K562 treated with DMSO at 1 percent for 48 hours (cell line): ENCODE measurements around the gene TRIP10. TPM values are rescaled to one million over a fixed set of nuclear protein-coding genes. Genes with fewer than 3 reads are reported as not detected.

ENCODE experiments used
- total RNA-seq: library from RNA; unstranded; fragments of 300-600 nt; gene quantifications from 2 replicates; pipeline ENCODE4 v1.2.3, GENCODE V29; 2022; ENCODE audit warnings: low replicate concordance; ENCODE audit errors: extremely low read depth

Gene TRIP10, protein sequence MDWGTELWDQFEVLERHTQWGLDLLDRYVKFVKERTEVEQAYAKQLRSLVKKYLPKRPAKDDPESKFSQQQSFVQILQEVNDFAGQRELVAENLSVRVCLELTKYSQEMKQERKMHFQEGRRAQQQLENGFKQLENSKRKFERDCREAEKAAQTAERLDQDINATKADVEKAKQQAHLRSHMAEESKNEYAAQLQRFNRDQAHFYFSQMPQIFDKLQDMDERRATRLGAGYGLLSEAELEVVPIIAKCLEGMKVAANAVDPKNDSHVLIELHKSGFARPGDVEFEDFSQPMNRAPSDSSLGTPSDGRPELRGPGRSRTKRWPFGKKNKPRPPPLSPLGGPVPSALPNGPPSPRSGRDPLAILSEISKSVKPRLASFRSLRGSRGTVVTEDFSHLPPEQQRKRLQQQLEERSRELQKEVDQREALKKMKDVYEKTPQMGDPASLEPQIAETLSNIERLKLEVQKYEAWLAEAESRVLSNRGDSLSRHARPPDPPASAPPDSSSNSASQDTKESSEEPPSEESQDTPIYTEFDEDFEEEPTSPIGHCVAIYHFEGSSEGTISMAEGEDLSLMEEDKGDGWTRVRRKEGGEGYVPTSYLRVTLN
- not detected in 2 replicates for total RNA-seq

DNA sequence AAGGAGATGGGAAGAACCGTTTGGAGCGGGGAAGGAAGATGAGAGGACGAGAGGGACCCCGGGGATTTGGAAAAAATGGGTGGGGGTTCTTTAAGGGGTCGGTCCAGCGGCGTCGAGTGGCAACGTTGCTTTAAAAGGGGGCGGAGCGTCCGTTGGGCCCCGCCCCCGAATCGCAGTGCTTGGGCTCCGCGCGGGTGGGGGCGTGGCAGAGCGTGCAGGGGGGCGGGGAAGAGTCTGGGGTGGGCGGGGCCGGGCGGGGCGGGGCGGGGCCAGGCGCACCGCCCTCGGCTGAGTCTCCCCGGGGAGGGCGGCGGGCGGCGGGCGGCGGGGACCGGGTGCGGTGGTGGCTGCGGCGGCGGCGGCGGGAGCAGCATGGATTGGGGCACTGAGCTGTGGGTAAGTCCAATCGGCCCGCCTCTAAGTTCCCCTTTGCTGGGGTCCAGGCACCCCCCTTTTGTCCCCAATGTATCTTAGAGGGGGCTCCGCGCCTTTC, at the start of gene TRIP10:
Gene TRIP10, plus strand, starts transcription at position 291 of the 493 bp plus-strand sequence. Its CDS starts 82 bp downstream, at position 373.

DNA sequence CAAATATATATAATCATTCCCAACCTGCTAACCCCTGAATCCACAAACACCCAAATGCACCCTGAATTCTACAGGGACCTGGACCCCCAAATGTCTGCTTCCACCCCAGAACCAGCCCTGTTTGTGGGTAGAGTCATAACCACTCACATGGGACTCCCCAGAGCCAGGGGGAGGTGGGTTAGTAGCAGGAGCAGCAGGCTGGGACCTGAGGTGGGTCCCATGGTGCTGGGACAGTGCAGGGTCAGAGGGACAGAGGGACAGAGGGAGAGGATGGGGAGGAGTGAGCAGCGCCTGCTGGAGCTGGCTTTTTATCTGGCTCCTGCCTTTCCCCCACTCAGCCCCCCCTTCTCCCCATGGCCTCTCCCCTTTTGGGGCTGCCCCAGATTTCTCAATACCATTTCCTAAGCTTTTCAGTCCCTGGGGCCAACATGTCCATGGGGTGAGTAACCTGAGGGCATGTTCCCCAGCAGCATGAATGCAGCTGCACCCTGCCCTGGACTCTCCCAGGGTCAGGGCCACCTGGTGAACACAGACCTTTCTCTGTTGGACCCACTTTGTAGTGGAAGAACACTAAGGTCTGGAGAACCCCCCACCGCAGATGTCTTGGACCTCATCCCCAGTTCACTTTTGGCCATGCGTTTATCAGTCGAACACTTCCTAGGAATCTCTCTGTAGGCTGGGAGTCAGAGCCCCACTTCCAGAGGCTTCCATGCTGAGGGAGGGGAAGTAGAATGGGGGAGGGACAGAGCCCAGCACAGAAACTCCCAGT, 18.9 kb upstream of the TRIP10 start, which contains the start of gene C3:
Gene C3, minus strand, starts transcription at position 282 of the 769 bp plus-strand sequence. Its CDS starts 61 bp downstream, at position 221.

DNA sequence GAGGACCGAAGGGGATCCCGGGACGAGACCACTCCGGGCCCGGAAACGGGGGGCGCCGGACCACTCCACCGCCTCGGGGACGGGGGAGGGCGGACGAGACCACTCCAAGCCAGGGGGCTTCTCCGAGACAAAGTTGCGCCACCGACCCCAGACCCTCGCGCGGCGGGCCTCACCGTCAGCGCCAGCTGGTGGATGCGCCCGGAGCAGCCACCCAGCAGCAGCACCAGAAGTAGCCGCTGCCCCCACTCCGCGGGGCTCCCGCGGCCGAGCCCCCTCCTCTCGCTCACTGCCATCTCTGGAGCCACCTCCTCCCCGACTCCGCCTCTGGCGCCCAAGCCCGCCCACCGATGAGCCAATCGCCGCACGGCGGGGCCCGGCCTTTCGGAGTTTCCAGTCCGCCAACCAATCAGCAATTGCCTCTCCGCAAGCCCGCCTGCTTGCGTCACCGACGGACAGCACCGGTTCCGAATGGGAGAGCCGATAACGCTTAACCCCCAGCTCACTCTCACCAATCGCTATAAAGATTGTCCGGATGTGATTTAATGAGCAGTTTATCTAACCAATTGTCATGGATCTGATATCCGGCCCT, 2.1 kb upstream of the TRIP10 start, which contains the start of gene GPR108:
Gene GPR108, minus strand, starts transcription at position 297 of the 589 bp plus-strand sequence. Its CDS starts 4 bp downstream, at position 293.

DNA sequence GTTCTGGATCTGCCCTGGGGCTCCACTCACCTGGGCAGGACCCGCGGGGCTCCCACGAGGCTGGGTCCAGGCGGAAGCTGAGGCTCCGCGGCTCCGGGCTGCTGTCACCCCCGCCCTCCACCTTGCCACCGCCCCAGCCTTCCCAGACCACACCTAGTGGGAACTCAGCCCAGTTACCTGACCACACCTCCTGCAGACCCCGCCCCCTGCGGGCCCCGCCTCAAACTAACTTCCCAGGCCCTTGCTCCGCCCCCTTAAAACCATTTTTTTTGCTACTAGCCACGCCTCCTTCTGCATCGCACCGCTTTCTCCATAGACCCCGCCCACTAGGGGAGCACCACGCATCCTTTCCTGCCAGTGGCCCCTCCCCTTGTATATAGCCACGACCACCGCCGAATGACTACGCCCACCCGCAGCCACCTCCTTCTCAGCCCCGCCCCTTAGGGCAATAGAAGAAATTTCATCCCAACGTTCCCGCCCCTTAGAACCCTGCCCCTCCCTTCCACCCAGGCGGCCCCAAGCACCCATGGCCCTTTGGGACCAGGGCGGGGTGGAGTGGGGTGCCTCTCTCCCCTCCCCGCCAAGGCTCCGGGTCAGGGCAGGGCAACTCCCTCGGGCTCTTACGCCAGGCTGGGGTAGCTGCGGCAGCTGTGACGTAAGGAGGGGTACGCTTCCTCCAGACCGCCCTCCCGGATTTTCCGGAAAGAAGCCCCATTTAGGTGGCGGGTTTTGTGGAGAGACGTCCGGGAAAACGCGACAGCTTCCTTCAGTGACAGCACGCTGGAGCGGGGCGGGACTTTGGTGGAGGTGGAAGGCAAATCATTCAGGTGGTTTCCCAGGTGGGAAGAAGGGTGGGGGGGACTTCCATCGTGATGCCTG, 28.1 kb downstream of the TRIP10 start, which contains the start of gene SH2D3A:
Gene SH2D3A, minus strand, starts transcription at position 79 of the 879 bp plus-strand sequence. CDS start 3,687 bp downstream, outside the sequence.

DNA sequence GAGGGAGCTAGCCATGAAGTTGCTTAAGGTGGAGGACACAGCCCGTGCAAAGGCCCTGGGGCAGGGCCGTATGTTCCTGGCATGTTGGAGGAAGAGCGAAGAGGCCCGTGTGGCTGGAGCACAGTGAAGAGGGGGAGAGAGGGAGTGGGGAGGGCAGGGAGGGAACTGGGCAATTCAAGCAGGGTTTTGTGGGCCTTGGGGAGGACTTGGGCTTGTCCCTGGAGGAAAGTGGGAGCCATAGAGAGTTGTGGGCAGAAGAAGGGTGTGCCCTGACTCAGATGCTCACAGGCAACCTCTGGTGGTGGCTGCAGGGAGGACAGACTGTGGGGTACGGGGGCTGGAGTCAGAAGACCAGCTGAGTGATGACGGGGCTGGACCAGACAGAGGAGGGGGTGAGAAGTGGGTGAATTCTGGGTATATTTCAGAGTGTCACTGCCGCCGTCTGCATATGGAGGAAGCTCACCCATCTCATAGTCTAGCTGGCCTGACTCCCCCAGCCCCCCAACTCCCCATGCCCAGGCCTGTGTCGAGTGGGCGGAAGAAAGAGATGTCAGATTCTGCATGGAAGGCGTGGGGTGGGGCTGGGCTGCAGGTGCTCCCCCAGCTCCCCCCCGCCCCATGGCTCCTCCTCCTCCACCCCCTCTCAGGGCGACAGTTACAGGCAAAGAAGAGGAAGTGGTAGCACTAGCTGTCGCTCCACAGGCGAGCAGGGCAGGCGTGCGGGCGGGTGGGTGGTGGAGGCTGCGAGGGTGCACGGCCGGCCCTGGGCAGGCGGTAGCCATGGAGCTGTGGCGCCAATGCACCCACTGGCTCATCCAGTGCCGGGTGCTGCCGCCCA, 32.8 kb downstream of the TRIP10 start, which contains the start of gene VAV1:
Gene VAV1, plus strand, starts transcription at position 681 of the 838 bp plus-strand sequence. Its CDS starts 100 bp downstream, at position 781.

Other genes with a start within 250 kb of the TRIP10 start
- gene TUBB4A, start 237.4 kb upstream of the TRIP10 start, total RNA-seq: not detected in 2 replicates
- gene TNFSF9, start 208.7 kb upstream of the TRIP10 start, total RNA-seq: not detected in 2 replicates
- gene CD70, start 148.5 kb upstream of the TRIP10 start, total RNA-seq: not detected in 2 replicates
- gene TNFSF14, start 69.5 kb upstream of the TRIP10 start, total RNA-seq: not detected in 2 replicates
- not detected in 2 replicates for gene C3, start 19.0 kb upstream of the TRIP10 start, total RNA-seq
- gene GPR108, start 2.1 kb upstream of the TRIP10 start, total RNA-seq: not detected in 2 replicates
- not detected in 2 replicates for gene SH2D3A, start 27.8 kb downstream of the TRIP10 start, total RNA-seq
- gene VAV1, start 33.0 kb downstream of the TRIP10 start, total RNA-seq: not detected in 2 replicates
- gene ADGRE1, start 147.9 kb downstream of the TRIP10 start, total RNA-seq: not detected in 2 replicates